ENCODE measurements around the gene BAHCC1.

BAHCC1 gene

GRCh38 chr17:81428121-81428515, 32.9 kb downstream of the BAHCC1 start:
- no peak for DNase-seq

- no peak for DNase-seq
These were observed 33.3 kb downstream of the BAHCC1 start for GRCh38 chr17:81428516-81428915.

- DNase-seq = no peak
These were observed 33.9 kb downstream of the BAHCC1 start for GRCh38 chr17:81428948-81429774.

- no peak for DNase-seq
These were observed 34.7 kb downstream of the BAHCC1 start for GRCh38 chr17:81429821-81430551.

GRCh38 chr17:81431545-81432482, 36.6 kb downstream of the BAHCC1 start:
- DNase-seq = no peak

GRCh38 chr17:81432941-81433340, 37.7 kb downstream of the BAHCC1 start:
- DNase-seq = no peak

GRCh38 chr17:81433656-81434055, 38.4 kb downstream of the BAHCC1 start:
- DNase-seq = no peak

- DNase-seq = no peak
These were observed 38.8 kb downstream of the BAHCC1 start for GRCh38 chr17:81434072-81434471.

- DNase-seq = no peak
These were observed 39.6 kb downstream of the BAHCC1 start for GRCh38 chr17:81434681-81435417.

- no peak for DNase-seq
These were observed 40.5 kb downstream of the BAHCC1 start for GRCh38 chr17:81435652-81436293.

- DNase-seq = no peak
These were observed 41.1 kb downstream of the BAHCC1 start for GRCh38 chr17:81436294-81436849.

GRCh38 chr17:81437191-81437651, 42.0 kb downstream of the BAHCC1 start:
- DNase-seq = no peak

GRCh38 chr17:81438007-81438659, 42.9 kb downstream of the BAHCC1 start:
- DNase-seq = no peak

GRCh38 chr17:81438688-81439087, 43.4 kb downstream of the BAHCC1 start:
- no peak for DNase-seq

GRCh38 chr17:81440051-81440471, 44.8 kb downstream of the BAHCC1 start:
- DNase-seq = no peak

- no peak for DNase-seq
These were observed 45.4 kb downstream of the BAHCC1 start for GRCh38 chr17:81440511-81441244.

GRCh38 chr17:81442791-81443190, 47.5 kb downstream of the BAHCC1 start:
- no peak for DNase-seq

- DNase-seq = no peak
These were observed 48.0 kb downstream of the BAHCC1 start for GRCh38 chr17:81443269-81443668.

GRCh38 chr17:81444610-81445339, 49.5 kb downstream of the BAHCC1 start:
- no peak for DNase-seq
